Activated CD4-positive, CD25-positive, alpha-beta regulatory T cell treated with anti-CD3 and anti-CD28 coated beads, Interleukin-2, amount 50 U/mL, for 72 hours (primary cell): ENCODE data around the gene COPB2.

Experiments used
- DNase-seq: peaks from one replicate; pipeline ENCODE4 v3.0.0; 2021

The COPB2 gene

GRCh38 chr3:139327231-139327630 lies 62.2 kb downstream of the COPB2 start:
- DNase-seq = no peak

GRCh38 chr3:139326707-139327106 lies 62.7 kb downstream of the COPB2 start:
- no peak for DNase-seq

GRCh38 chr3:139326131-139326530 lies 63.3 kb downstream of the COPB2 start:
- no peak for DNase-seq

- DNase-seq = no peak
Observed at GRCh38 chr3:139325551-139325950, 63.9 kb downstream of the COPB2 start.

GRCh38 chr3:139324456-139324855 lies 65.0 kb downstream of the COPB2 start:
- DNase-seq = no peak

- no peak for DNase-seq
Observed at GRCh38 chr3:139323146-139323545, 66.3 kb downstream of the COPB2 start.

GRCh38 chr3:139322346-139322745 lies 67.1 kb downstream of the COPB2 start:
- DNase-seq = no peak

- no peak for DNase-seq
Observed at GRCh38 chr3:139320551-139321309, 68.7 kb downstream of the COPB2 start.

- no peak for DNase-seq
Observed at GRCh38 chr3:139319428-139320402, 69.7 kb downstream of the COPB2 start.

GRCh38 chr3:139318826-139319225 lies 70.6 kb downstream of the COPB2 start:
- DNase-seq = no peak

GRCh38 chr3:139318431-139318816 lies 71.0 kb downstream of the COPB2 start:
- DNase-seq = no peak

GRCh38 chr3:139317660-139318430 lies 71.6 kb downstream of the COPB2 start:
- no peak for DNase-seq

GRCh38 chr3:139317215-139317614 lies 72.2 kb downstream of the COPB2 start:
- no peak for DNase-seq

GRCh38 chr3:139313921-139314320 lies 75.5 kb downstream of the COPB2 start:
- no peak for DNase-seq

GRCh38 chr3:139312959-139313358 lies 76.5 kb downstream of the COPB2 start:
- DNase-seq = no peak

GRCh38 chr3:139312416-139312815 lies 77.0 kb downstream of the COPB2 start:
- no peak for DNase-seq

- DNase-seq = no peak
Observed at GRCh38 chr3:139311557-139311956, 77.9 kb downstream of the COPB2 start.

GRCh38 chr3:139310474-139310933 lies 78.9 kb downstream of the COPB2 start:
- no peak for DNase-seq

GRCh38 chr3:139309880-139310279 lies 79.6 kb downstream of the COPB2 start:
- no peak for DNase-seq

GRCh38 chr3:139309061-139309591 lies 80.3 kb downstream of the COPB2 start:
- no peak for DNase-seq

- DNase-seq = no peak
Observed at GRCh38 chr3:139308560-139308959, 80.9 kb downstream of the COPB2 start.
